ENCODE measurements around the gene KCNC1. TPM values are rescaled to one million over a fixed set of nuclear protein-coding genes. Genes with fewer than 3 reads are reported as not detected.

KCNC1 gene
- total RNA-seq, 4 donors from 2014 or later = not detected

DNA sequence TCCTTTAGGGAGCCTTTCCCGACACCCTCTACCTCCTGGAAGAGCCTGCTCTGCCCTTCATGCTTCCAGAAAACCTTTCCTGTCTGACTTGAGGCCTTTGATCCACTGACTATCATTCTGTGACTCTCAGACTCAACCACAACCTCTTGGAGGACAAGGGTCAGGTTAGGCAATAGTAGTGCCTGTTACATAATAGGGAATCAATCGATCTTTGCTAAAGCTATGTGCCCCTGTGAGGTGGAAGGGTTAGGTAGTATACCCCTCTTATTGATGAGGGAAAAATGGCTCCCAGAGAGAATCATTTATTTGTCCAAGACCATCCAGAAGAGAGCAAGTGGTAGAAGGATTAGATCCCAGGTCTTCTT, 16.2 kb downstream of the KCNC1 start:
- TF ChIP-seq, protein P1, sequence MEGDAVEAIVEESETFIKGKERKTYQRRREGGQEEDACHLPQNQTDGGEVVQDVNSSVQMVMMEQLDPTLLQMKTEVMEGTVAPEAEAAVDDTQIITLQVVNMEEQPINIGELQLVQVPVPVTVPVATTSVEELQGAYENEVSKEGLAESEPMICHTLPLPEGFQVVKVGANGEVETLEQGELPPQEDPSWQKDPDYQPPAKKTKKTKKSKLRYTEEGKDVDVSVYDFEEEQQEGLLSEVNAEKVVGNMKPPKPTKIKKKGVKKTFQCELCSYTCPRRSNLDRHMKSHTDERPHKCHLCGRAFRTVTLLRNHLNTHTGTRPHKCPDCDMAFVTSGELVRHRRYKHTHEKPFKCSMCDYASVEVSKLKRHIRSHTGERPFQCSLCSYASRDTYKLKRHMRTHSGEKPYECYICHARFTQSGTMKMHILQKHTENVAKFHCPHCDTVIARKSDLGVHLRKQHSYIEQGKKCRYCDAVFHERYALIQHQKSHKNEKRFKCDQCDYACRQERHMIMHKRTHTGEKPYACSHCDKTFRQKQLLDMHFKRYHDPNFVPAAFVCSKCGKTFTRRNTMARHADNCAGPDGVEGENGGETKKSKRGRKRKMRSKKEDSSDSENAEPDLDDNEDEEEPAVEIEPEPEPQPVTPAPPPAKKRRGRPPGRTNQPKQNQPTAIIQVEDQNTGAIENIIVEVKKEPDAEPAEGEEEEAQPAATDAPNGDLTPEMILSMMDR (IDR thresholded peaks at IDR 0.05; ENCODE audit: low read depth) = no peak

DNA sequence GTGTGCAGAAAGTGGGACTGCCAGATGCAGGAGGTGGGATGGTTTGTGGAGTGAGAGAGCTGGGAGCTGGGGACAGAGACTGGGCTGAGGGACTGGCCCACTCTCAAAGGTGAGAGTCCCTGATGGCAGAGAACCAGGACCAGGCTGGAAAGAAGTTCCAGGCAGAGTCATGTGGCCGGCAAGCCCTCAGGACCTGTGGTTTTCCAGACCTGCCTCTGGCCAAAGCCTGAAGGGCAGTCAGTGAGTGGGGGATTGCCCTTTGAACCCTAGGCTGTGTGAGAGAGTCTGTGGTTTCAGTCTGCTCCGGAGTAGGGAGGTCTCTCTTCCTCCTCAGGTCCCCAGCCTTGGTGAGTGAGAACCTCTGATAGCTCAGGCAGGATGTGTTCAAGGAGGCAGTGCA, 17.0 kb downstream of the KCNC1 start:
- TF ChIP-seq, protein P1 (IDR thresholded peaks at IDR 0.05; ENCODE audit: low read depth) = no peak

DNA sequence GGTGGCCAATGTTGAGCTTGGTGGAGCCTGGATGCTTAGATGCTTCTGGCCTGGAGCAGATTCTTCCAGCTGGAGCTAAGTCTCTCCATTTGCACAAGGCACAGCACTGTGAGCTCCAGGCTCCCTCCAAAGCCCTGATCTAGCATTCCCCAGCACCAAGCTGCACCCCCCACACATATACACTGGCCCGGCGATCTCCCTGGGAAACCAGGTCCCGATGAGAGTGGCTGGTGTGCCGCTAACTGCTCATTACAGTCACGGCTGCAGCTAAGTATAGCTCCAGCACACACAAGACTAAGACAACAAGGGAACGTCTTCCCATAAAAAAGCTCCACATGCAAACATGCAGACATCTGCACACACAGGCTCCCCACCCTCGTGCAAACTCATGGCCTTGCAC, 17.6 kb downstream of the KCNC1 start:
- TF ChIP-seq, protein P1 (IDR thresholded peaks at IDR 0.05; ENCODE audit: low read depth) = no peak

DNA sequence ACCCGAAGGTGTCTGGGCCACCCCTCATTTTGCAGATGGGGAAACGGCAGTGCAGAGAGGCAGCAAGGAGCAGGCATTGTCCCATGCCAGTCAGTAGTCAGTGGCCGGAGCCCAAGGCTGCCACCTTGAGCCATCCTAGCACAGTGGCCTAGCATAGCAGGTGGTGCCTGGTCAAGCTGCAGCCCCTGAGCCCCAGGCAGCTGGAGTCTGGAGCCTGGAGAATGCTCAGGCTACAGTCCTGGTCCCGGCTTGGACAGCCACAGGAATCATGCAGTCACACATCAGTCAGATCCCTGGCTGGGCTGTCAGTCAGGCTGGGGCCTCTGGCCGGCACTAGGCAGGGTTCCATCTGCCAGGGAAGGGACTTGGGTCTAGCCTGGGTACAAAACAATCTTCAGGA, 18.6 kb downstream of the KCNC1 start:
- TF ChIP-seq, protein P1 (IDR thresholded peaks at IDR 0.05; ENCODE audit: low read depth) = no peak

DNA sequence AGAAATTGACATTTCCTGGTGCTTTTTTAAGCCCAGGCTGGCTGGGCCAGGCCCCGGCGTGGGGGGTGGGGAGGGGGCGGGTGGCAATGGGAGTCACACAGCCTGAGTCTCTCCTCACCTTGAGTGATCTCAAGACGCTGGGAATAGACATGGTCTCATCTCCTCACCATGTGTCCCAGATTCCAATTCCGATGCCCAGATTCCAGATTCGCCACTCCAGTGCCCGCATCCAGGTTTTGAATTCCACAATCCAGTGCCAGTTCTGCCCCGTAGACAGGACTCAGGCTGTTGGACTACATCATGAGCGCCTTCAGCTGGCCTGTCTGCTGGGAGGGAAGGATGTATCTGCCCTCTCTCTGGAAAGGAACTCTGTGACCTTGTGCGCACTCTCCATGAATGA, 19.1 kb downstream of the KCNC1 start:
- TF ChIP-seq, protein P1 (IDR thresholded peaks at IDR 0.05; ENCODE audit: low read depth) = no peak

DNA sequence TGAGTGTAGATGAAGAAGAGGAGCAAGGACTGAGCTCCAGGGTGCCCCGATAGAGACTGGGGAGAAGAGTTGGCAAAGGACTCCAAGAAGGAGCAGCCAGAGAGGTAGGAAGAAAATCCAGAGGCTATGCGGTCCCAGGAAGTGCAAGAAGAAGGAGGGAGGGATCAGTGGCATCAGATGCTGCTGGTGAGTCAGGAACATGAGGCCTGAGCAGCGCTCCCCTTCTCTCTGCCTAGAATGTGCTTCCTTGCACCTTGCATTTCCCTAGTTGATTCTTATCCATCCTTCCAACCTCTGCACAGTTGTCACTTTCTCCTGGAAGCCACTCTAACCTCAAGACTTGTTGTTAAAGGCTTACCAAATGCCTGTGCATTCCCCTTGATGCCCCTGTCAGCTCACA, 21.3 kb downstream of the KCNC1 start:
- TF ChIP-seq, protein P1 (IDR thresholded peaks at IDR 0.05; ENCODE audit: low read depth) = no peak

DNA sequence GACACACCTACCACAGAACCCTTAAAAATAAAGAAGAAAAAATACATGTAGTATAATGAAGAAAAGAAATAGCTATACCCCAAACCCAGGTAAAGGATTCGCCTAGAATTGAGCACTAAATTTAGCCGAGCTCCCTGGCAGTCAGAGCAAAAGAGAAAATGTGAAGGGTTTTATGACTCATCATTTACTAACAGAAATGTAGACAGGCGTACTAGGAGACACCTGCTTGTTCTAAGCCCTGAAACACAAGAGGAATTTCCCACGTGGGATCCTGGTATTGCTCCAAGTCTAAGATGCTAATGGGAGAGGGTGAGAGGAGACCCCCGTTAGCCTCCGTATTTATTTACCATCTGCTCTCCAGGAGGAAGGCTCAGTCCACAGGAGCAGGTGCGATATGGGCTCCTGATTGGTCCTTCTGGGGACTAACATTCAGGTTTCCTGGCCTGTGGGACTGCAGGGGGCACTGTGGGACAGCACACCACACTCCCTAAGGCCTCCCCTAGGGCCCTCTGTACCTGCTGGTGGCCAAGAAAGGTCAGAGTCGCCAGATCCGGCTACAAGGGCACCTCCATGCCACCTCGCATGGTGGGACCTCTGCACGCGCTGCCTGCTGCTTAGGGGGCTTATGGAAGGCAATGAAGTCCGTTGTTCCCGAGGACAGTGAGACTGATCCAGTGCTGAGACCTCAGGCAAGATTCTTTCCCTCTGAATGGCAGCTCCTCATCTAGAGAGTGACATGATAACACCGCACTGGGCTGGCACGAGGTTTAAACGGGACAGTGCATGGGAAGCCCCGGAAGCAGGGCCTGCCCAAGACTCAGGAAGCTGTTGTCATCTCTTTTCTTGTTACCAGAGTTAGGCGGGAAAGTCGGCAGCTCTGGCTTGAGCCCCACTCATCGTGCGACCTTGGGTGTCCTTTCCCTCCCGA, 25.8 kb downstream of the KCNC1 start:
- TF ChIP-seq, protein P1 (IDR thresholded peaks at IDR 0.05; ENCODE audit: low read depth) = no peak
